OCI-LY1 (cell line): Measurements from ENCODE around the gene ENPP3.

ENCODE experiments used
- H2AFZ ChIP-seq: fragments of 200-600 bp; sonication (generic), shearing (Covaris generic); 2 replicates; pipeline ENCODE4 v1.6.0; 2014; ENCODE audit warnings: antibody characterized with exemption, mild to moderate bottlenecking, low read length
- H3F3A ChIP-seq: fragments of 200-600 bp; sonication (generic), shearing (Covaris generic); 2 replicates; pipeline ENCODE4 v1.6.0; 2014; ENCODE audit warnings: mild to moderate bottlenecking, antibody characterized with exemption, low read length, moderate library complexity; ENCODE audit not compliant: insufficient read depth
- H3K27ac ChIP-seq: fragments of 200-600 bp; sonication (generic); 2 replicates; pipeline ENCODE4 v1.5.1; 2014; ENCODE audit warnings: low read length, mixed run types, mild to moderate bottlenecking, low read depth; ENCODE audit not compliant: poor library complexity, severe bottlenecking
- H3K27me3 ChIP-seq: fragments of 200-600 bp; sonication (generic); 2 replicates; pipeline ENCODE4 v1.6.0; 2014; ENCODE audit warnings: antibody characterized with exemption, mild to moderate bottlenecking, low read length, moderate library complexity; ENCODE audit not compliant: insufficient read depth
- H3K36me3 ChIP-seq: fragments of 200-600 bp; sonication (generic); 2 replicates; pipeline ENCODE4 v1.6.1; 2014; ENCODE audit warnings: mild to moderate bottlenecking, antibody characterized with exemption, low read length, moderate library complexity, mixed read lengths; ENCODE audit not compliant: insufficient read depth
- H3K4me1 ChIP-seq: fragments of 200-600 bp; sonication (generic); 2 replicates; pipeline ENCODE4 v1.5.1; 2014; ENCODE audit warnings: mild to moderate bottlenecking, low read length, moderate library complexity; ENCODE audit not compliant: insufficient read depth, severe bottlenecking
- H3K4me2 ChIP-seq: fragments of 200-600 bp; sonication (generic), shearing (Covaris generic); 2 replicates; pipeline ENCODE4 v1.6.1; 2014; ENCODE audit warnings: low read length
- H3K4me3 ChIP-seq: fragments of 200-600 bp; sonication (generic); 2 replicates; pipeline ENCODE4 v1.5.1; 2014; ENCODE audit warnings: low read length, low read depth, mild to moderate bottlenecking, mixed read lengths; ENCODE audit not compliant: poor library complexity, severe bottlenecking
- H3K79me2 ChIP-seq: fragments of 200-600 bp; shearing (Covaris generic); 2 replicates; pipeline ENCODE4 v1.6.1; 2016; ENCODE audit warnings: mixed run types, low read length, mixed read lengths; ENCODE audit not compliant: insufficient read depth
- H3K9ac ChIP-seq: fragments of 200-600 bp; sonication (generic), shearing (Covaris generic); 2 replicates; pipeline ENCODE4 v1.6.1; 2014; ENCODE audit warnings: mild to moderate bottlenecking, low read length, mixed read lengths
- H3K9me2 ChIP-seq: fragments of 200-600 bp; sonication (generic), shearing (Covaris generic); 2 replicates; pipeline ENCODE4 v1.6.1; 2014; ENCODE audit warnings: low read depth, mild to moderate bottlenecking, low read length, mixed read lengths
- H3K9me3 ChIP-seq: fragments of 200-600 bp; shearing (Covaris generic); 2 replicates; pipeline ENCODE4 v1.6.1; 2014; ENCODE audit warnings: low read length, mixed read lengths
- H4K20me1 ChIP-seq: fragments of 200-600 bp; sonication (generic), shearing (Covaris generic); 2 replicates; pipeline ENCODE4 v1.6.0; 2016; ENCODE audit warnings: mild to moderate bottlenecking, low read length; ENCODE audit not compliant: insufficient read depth
- EZH2 ChIP-seq: fragments of 200-600 bp; sonication (generic), shearing (Covaris generic); IDR thresholded peaks from 2 replicates; pipeline ENCODE4 v1.8.0; 2017; ENCODE audit warnings: borderline replicate concordance, mixed run types, mild to moderate bottlenecking, antibody characterized with exemption, low read length, moderate library complexity, mixed read lengths
- TF ChIP-seq, protein P1 (sequence below): fragments of 200-600 bp; sonication (generic), shearing (Covaris generic); IDR thresholded peaks from 2 replicates; pipeline ENCODE4 v1.5.1; 2017; ENCODE audit warnings: mild to moderate bottlenecking, antibody characterized with exemption, low read length, moderate library complexity, mixed read lengths

Gene ENPP3

DNA sequence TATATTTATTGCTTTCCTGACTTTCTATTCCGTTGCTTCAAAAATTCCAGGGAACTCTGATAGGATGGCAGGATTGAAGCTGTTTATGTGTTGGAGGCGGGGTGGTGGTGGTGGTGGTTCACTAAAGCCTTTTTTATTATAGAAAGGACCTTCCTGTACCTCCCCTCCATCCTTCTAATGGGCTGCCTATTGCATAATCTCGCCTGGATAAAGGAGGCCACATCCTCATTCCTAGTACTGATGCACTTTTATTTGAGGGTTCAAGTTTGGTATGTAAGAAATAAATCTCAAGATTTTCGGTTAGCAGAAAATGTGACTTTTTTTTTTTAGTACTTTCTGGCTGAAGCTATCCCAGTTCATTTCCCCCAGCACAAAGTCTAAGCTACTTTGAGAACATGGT lies 92.4 kb downstream of the ENPP3 start:
- Histone ChIP-seq H2AFZ (no peak overlapping the region), H3K27ac (no peak overlapping the region), H3K4me3 (no peak overlapping the region), H3K4me2 (no peak overlapping the region), H3K79me2 (no peaks in the 10 kb centered on the region), H3K4me1 (no peaks in the 10 kb centered on the region), H3K9me3 (no peaks in the 10 kb centered on the region), H3K27me3 (no peaks in the 10 kb centered on the region), H3F3A (no peaks in the 10 kb centered on the region), H3K9ac (no peak overlapping the region), H3K36me3 (no peaks in the 10 kb centered on the region), H3K9me2 (no peaks in the 10 kb centered on the region), H4K20me1 (no peaks in the 10 kb centered on the region)
- no peak for TF ChIP-seq EZH2
- TF ChIP-seq, protein P1, sequence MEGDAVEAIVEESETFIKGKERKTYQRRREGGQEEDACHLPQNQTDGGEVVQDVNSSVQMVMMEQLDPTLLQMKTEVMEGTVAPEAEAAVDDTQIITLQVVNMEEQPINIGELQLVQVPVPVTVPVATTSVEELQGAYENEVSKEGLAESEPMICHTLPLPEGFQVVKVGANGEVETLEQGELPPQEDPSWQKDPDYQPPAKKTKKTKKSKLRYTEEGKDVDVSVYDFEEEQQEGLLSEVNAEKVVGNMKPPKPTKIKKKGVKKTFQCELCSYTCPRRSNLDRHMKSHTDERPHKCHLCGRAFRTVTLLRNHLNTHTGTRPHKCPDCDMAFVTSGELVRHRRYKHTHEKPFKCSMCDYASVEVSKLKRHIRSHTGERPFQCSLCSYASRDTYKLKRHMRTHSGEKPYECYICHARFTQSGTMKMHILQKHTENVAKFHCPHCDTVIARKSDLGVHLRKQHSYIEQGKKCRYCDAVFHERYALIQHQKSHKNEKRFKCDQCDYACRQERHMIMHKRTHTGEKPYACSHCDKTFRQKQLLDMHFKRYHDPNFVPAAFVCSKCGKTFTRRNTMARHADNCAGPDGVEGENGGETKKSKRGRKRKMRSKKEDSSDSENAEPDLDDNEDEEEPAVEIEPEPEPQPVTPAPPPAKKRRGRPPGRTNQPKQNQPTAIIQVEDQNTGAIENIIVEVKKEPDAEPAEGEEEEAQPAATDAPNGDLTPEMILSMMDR = no peak

- no peak overlapping the region for H3K9ac ChIP-seq
- no peaks in the 10 kb centered on the region for H3K9me2 ChIP-seq
- H3K4me1 ChIP-seq = no peaks in the 10 kb centered on the region
- H3K36me3 ChIP-seq = no peaks in the 10 kb centered on the region
- no peaks in the 10 kb centered on the region for H3K27me3 ChIP-seq
- no peak overlapping the region for H3K4me2 ChIP-seq
- no peak for TF ChIP-seq EZH2
- TF ChIP-seq, protein P1 = no peak
- H3K4me3 ChIP-seq = no peak overlapping the region
- H3K79me2 ChIP-seq = no peaks in the 10 kb centered on the region
- H4K20me1 ChIP-seq = no peaks in the 10 kb centered on the region
- H3K27ac ChIP-seq = no peak overlapping the region
- H3K9me3 ChIP-seq = no peaks in the 10 kb centered on the region
- H3F3A ChIP-seq = no peaks in the 10 kb centered on the region
- H2AFZ ChIP-seq = no peak overlapping the region
Measured at GRCh38 chr6:131730264-131730663, 93.2 kb downstream of the ENPP3 start.

- no peaks in the 10 kb centered on the region for H3F3A ChIP-seq
Measured at GRCh38 chr6:131731224-131731623, 94.1 kb downstream of the ENPP3 start.

More at GRCh38 chr6:131731224-131731623, 94.1 kb downstream of the ENPP3 start:
- H3K9me2 ChIP-seq = no peaks in the 10 kb centered on the region
- H2AFZ ChIP-seq = no peak overlapping the region
- no peaks in the 10 kb centered on the region for H3K9me3 ChIP-seq
- no peaks in the 10 kb centered on the region for H3K4me1 ChIP-seq
- H3K9ac ChIP-seq = no peak overlapping the region
- no peak for TF ChIP-seq EZH2
- TF ChIP-seq, protein P1 = no peak
- H3K4me3 ChIP-seq = no peak overlapping the region
- H4K20me1 ChIP-seq = no peaks in the 10 kb centered on the region
- H3K79me2 ChIP-seq = no peaks in the 10 kb centered on the region
- H3K36me3 ChIP-seq = no peaks in the 10 kb centered on the region
- no peak overlapping the region for H3K4me2 ChIP-seq
- no peak overlapping the region for H3K27ac ChIP-seq
- H3K27me3 ChIP-seq = no peaks in the 10 kb centered on the region
